ENCODE results near the gene TBC1D14.
A peak's percentile ranks its signal among the peaks of the same experiment; 100 is the strongest.

The TBC1D14 gene

GRCh38 chr4:6983544-6984142, 74.0 kb downstream of the TBC1D14 start:
- DNase-seq: no peak

- DNase-seq: peak; percentile 4
Observed at GRCh38 chr4:6984612-6985425, 75.2 kb downstream of the TBC1D14 start.

- no peak for DNase-seq
Observed at GRCh38 chr4:6986072-6986780, 76.6 kb downstream of the TBC1D14 start.

GRCh38 chr4:6986781-6987587, 77.4 kb downstream of the TBC1D14 start:
- DNase-seq: peak; percentile 95

GRCh38 chr4:6987588-6987961, 77.9 kb downstream of the TBC1D14 start:
- no peak for DNase-seq

- DNase-seq: no peak
Observed at GRCh38 chr4:6988016-6988715, 78.5 kb downstream of the TBC1D14 start.

GRCh38 chr4:6989331-6989923, 79.8 kb downstream of the TBC1D14 start:
- DNase-seq: no peak

- DNase-seq: no peak
Observed at GRCh38 chr4:6990661-6991060, 81.0 kb downstream of the TBC1D14 start.

- no peak for DNase-seq
Observed at GRCh38 chr4:6991249-6991648, 81.6 kb downstream of the TBC1D14 start.

- no peak for DNase-seq
Observed at GRCh38 chr4:6991771-6992557, 82.3 kb downstream of the TBC1D14 start.

GRCh38 chr4:6992728-6993677, 83.4 kb downstream of the TBC1D14 start:
- no peak for DNase-seq

GRCh38 chr4:6996481-6996880, 86.9 kb downstream of the TBC1D14 start:
- no peak for DNase-seq

- peak; percentile 35 for DNase-seq
Observed at GRCh38 chr4:6999172-7000086, 89.8 kb downstream of the TBC1D14 start.

- DNase-seq: no peak
Observed at GRCh38 chr4:7000421-7001176, 91.0 kb downstream of the TBC1D14 start.

GRCh38 chr4:7001271-7001670, 91.6 kb downstream of the TBC1D14 start:
- no peak for DNase-seq

- DNase-seq: no peak
Observed at GRCh38 chr4:7002336-7002735, 92.7 kb downstream of the TBC1D14 start.

GRCh38 chr4:7003176-7003878, 93.7 kb downstream of the TBC1D14 start:
- DNase-seq: no peak
